Panc1 (cell line): Measurements from ENCODE around the gene NFATC2. TPM values are rescaled to one million over a fixed set of nuclear protein-coding genes. Genes with fewer than 3 reads are reported as not detected.

ENCODE experiments used
- ATAC-seq: fragments of 200-7000 bp; cut with Tn5 transposase; 2 replicates; pipeline ENCODE4 v1.9.1; 2020; ENCODE audit warnings: mild to moderate bottlenecking, moderate library complexity
- BruUV-seq: library from RNA; stranded (reverse); fragments of 400-500 nt; replicated peaks from 2 replicates; lab custom pipeline; 2021; lab: Mats Ljungman, UMichigan
- CTCF ChIA-PET: fragments of 300-600 bp; sonication (Branson Sonifier 250); formaldehyde crosslinking; loops from one replicate; lab custom pipeline; 2022; ENCODE audit warnings: antibody characterized with exemption; lab: Charles Lee
- POLR2A ChIA-PET: fragments of 300-600 bp; sonication (Branson Sonifier 250); formaldehyde crosslinking; loops from one replicate; lab custom pipeline; 2022; ENCODE audit warnings: antibody characterized with exemption; lab: Charles Lee
- DNase-seq: peaks from one replicate; pipeline ENCODE4 v3.0.0-alpha.2; 2010; ENCODE audit warnings: low read depth, low spot score
- H3K27ac ChIP-seq: 2 replicates; pipeline ENCODE4 v1.5.1; 2011; ENCODE audit warnings: mild to moderate bottlenecking, low read length, inconsistent platforms
- H3K27me3 ChIP-seq: fragments of 200-500 bp; sonication (Bioruptor generic); 2 replicates; pipeline ENCODE4 v1.6.0; 2014; ENCODE audit warnings: low read length, inconsistent platforms; ENCODE audit not compliant: control insufficient read depth, insufficient read depth
- H3K36me3 ChIP-seq: fragments of 200-500 bp; sonication (Bioruptor generic); 2 replicates; pipeline ENCODE4 v1.5.1; 2014; ENCODE audit warnings: inconsistent platforms, mild to moderate bottlenecking, low read length, moderate library complexity; ENCODE audit not compliant: control insufficient read depth, insufficient read depth
- H3K4me1 ChIP-seq: 2 replicates; pipeline ENCODE4 v1.5.1; 2011; ENCODE audit warnings: inconsistent platforms, mild to moderate bottlenecking, low read length, moderate library complexity; ENCODE audit not compliant: control insufficient read depth, insufficient read depth
- H3K4me3 ChIP-seq, 2 experiments: 2 replicates each; pipeline ENCODE4 v1.5.1; 2011 to 2012; ENCODE audit warnings: low read depth in 2 of 2, low read length in 2 of 2, mild to moderate bottlenecking in 2 of 2, inconsistent platforms in 1 of 2, moderate library complexity in 1 of 2
- H3K9me3 ChIP-seq: fragments of 200-500 bp; sonication (Bioruptor generic); 2 replicates; pipeline ENCODE4 v1.5.1; 2014; ENCODE audit warnings: low read depth, mild to moderate bottlenecking, inconsistent platforms, low read length, moderate library complexity; ENCODE audit not compliant: control insufficient read depth, insufficient read depth
- POLR2AphosphoS5 ChIP-seq: IDR thresholded peaks from 2 replicates; pipeline ENCODE4 v1.6.1; 2012; ENCODE audit warnings: mild to moderate bottlenecking, low read depth, low read length, moderate library complexity
- SIN3A ChIP-seq: IDR thresholded peaks from 2 replicates; pipeline ENCODE4 v1.6.1; 2012; ENCODE audit warnings: low read depth, mild to moderate bottlenecking, low read length, moderate library complexity, borderline replicate concordance; ENCODE audit not compliant: insufficient read depth
- TCF7L2 ChIP-seq: IDR thresholded peaks from 2 replicates; pipeline ENCODE4 v1.6.1; 2011; ENCODE audit warnings: mild to moderate bottlenecking, low read depth, low read length, inconsistent platforms
- in situ Hi-C: cut with HindIII; loops from 2 replicates; pipeline ENCODE4 v1.10.0; 2016; ENCODE audit warnings: low sequenced_read_pairs, low pct_unique_long_range_greater_than_20kb
- intact Hi-C: fragments of 100-400 bp; cut with micrococcal nuclease; formaldehyde crosslinking; loops from one replicate; pipeline ENCODE4 v1.10.0; 2022; ENCODE audit not compliant: unreplicated experiment
- total RNA-seq: library from RNA; stranded (reverse); gene quantifications from one replicate; pipeline ENCODE4 v1.2.1, GENCODE V29; 2021; ENCODE audit not compliant: unreplicated experiment
- TF ChIP-seq, protein P1 (sequence below): fragments of 450-650 bp; IDR thresholded peaks from 2 replicates; pipeline ENCODE4 v1.5.1; 2017; ENCODE audit warnings: mild to moderate bottlenecking
- TF ChIP-seq, protein P2 (sequence below), 2 experiments: IDR thresholded peaks; 2 replicates each; pipeline ENCODE4 v1.6.1; 2011 to 2012; ENCODE audit warnings: low read depth in 2 of 2, control low read depth in 1 of 2, low read length in 1 of 2, mild to moderate bottlenecking in 1 of 2, moderate library complexity in 1 of 2; ENCODE audit not compliant: insufficient read depth in 1 of 2

The NFATC2 gene
- total RNA-seq, 1 experiment from 2014 or later = 10.6 TPM

DNA sequence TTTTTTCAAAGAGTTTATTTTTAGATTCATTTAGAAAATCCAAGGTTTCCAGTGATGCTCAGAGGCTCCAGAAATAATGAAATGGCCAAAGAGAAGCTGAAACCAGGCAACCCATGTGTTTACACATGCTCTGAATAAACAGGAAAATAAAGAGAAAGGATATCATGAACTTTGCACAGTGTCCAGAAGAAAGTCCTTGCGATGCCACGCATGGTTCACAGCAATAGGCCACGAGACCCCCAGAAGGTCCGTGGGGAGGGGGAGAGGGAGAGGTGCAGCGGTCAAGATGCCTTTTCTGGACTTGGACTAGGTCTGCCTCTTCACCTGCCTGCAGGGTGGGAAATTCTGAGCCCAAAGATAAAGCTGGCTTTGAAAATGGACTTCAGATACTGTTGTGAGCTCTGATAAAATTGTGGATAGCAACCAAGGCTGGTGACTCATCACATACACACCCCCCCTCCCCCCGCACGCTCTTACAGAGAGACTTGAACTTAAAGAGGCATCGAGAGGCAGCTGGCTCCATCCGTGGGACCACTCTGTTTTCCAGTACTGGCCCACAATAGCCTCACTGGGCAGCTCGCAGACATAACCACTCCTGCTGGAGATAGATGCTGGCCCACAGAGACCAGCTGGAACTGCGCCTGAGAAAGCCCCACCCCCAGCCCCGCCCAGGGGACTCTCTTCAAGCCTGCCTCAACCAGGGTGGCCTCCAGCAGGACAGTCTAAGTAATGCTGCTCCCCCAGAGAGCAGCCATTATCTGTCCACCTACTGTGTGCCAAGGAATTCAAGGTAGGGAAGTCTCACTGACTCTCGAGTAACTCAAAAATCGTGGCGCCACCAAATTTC lies 21.2 kb upstream of the NFATC2 start:
- no peaks in the 10 kb centered on the region for H3K9me3 ChIP-seq
- intact Hi-C loops = loop anchor here (10.0 kb wide), 1 partner anchor 109 kb away; no protein-coding TSS in a partner anchor
- POLR2A ChIA-PET = interaction anchor here (0.6 to 1.0 kb wide), 2 partner anchors 23 to 107 kb away, joined by 6 to 13 read pairs; no protein-coding TSS in a partner anchor
- in situ Hi-C loops = no loop called here
- no TSS peak for BruUV-seq
- peak; percentile 51 for DNase-seq
- CTCF ChIA-PET = interaction anchor here (0.6 to 1.2 kb wide), 4 partner anchors 9 to 178 kb away, joined by 3 to 5 read pairs (median 4); no protein-coding TSS in a partner anchor
- ATAC-seq = peak; percentile 74
- no peaks in the 10 kb centered on the region for H3K27me3 ChIP-seq
- peaks cover 36% of the 10 kb centered on the region for H3K4me1 ChIP-seq
- TF ChIP-seq, protein P1, sequence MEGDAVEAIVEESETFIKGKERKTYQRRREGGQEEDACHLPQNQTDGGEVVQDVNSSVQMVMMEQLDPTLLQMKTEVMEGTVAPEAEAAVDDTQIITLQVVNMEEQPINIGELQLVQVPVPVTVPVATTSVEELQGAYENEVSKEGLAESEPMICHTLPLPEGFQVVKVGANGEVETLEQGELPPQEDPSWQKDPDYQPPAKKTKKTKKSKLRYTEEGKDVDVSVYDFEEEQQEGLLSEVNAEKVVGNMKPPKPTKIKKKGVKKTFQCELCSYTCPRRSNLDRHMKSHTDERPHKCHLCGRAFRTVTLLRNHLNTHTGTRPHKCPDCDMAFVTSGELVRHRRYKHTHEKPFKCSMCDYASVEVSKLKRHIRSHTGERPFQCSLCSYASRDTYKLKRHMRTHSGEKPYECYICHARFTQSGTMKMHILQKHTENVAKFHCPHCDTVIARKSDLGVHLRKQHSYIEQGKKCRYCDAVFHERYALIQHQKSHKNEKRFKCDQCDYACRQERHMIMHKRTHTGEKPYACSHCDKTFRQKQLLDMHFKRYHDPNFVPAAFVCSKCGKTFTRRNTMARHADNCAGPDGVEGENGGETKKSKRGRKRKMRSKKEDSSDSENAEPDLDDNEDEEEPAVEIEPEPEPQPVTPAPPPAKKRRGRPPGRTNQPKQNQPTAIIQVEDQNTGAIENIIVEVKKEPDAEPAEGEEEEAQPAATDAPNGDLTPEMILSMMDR = no peak; the same call in 1 of the 2 replicates
- TF ChIP-seq TCF7L2 = peak; percentile 55; the same call in 1 of the 2 replicates
- TF ChIP-seq, protein P2, sequence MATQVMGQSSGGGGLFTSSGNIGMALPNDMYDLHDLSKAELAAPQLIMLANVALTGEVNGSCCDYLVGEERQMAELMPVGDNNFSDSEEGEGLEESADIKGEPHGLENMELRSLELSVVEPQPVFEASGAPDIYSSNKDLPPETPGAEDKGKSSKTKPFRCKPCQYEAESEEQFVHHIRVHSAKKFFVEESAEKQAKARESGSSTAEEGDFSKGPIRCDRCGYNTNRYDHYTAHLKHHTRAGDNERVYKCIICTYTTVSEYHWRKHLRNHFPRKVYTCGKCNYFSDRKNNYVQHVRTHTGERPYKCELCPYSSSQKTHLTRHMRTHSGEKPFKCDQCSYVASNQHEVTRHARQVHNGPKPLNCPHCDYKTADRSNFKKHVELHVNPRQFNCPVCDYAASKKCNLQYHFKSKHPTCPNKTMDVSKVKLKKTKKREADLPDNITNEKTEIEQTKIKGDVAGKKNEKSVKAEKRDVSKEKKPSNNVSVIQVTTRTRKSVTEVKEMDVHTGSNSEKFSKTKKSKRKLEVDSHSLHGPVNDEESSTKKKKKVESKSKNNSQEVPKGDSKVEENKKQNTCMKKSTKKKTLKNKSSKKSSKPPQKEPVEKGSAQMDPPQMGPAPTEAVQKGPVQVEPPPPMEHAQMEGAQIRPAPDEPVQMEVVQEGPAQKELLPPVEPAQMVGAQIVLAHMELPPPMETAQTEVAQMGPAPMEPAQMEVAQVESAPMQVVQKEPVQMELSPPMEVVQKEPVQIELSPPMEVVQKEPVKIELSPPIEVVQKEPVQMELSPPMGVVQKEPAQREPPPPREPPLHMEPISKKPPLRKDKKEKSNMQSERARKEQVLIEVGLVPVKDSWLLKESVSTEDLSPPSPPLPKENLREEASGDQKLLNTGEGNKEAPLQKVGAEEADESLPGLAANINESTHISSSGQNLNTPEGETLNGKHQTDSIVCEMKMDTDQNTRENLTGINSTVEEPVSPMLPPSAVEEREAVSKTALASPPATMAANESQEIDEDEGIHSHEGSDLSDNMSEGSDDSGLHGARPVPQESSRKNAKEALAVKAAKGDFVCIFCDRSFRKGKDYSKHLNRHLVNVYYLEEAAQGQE (IDR thresholded peaks at IDR 0.05; ENCODE audit: insufficient read depth in 1 of 2, low read depth in 2 of 2, low read length in 1 of 2) = no peak
- H3K36me3 ChIP-seq = no peaks in the 10 kb centered on the region
- H3K4me3 ChIP-seq = peak overlapping the region; percentile 53 to 92
- H3K27ac ChIP-seq = peak overlapping the region; percentile 93

DNA sequence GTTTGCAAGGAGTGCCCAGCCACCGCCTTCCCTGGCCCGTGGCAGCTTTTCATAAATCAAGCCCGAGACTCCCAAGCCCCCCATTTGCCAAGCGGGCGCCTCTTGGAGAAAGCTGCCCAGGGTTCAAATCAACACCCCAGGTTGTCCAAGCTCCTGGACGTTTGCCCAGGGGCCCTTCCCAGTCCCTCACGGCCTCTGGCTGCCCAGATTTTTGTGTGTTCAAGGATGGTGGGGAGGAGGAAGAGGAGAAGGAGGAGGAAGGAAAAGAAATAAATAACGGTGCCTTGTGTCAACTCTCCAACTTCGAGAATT lies 20.6 kb upstream of the NFATC2 start:
- Histone ChIP-seq H3K36me3 (no peaks in the 10 kb centered on the region), H3K4me1 (peaks cover 36% of the 10 kb centered on the region), H3K27ac (peak overlapping the region; percentile 93), H3K27me3 (no peaks in the 10 kb centered on the region), H3K4me3 (peak overlapping the region; percentile 53 to 92), H3K9me3 (no peaks in the 10 kb centered on the region)
- DNase-seq = no peak
- no TSS peak for BruUV-seq
- ChIA-PET POLR2A (interaction anchor here (0.5 to 1.0 kb wide), 3 partner anchors 87 to 565 kb away, joined by 4 to 6 read pairs (median 4); no protein-coding TSS in a partner anchor), CTCF (interaction anchor here (0.6 to 1.2 kb wide), 3 partner anchors 9 to 177 kb away, joined by 4 to 5 read pairs (median 4); no protein-coding TSS in a partner anchor)
- peak; percentile 30 for ATAC-seq
- in situ Hi-C loops = no loop called here
- intact Hi-C loops = loop anchor here (10.0 kb wide), 1 partner anchor 108 kb away; no protein-coding TSS in a partner anchor
- TF ChIP-seq TCF7L2 = no peak
- TF ChIP-seq SIN3A = no peak
- TF ChIP-seq, protein P1 = no peak
- TF ChIP-seq POLR2AphosphoS5 = no peak
- TF ChIP-seq, protein P2 (IDR thresholded peaks at IDR 0.05; ENCODE audit: insufficient read depth in 1 of 2, low read depth in 2 of 2, low read length in 1 of 2) = no peak
